Left renal pelvis (tissue), 4 donors: Measurements from ENCODE around the gene STN1. TPM values are rescaled to one million over a fixed set of nuclear protein-coding genes. Genes with fewer than 3 reads are reported as not detected.

Experiments used
- DNase-seq, 4 donors: peaks; one replicate each; pipeline ENCODE4 v3.0.0-alpha.2; 2013; ENCODE audit warnings: low read depth in 4 of 4, low spot score in 3 of 4
- polyA plus RNA-seq, 4 donors: library from polyadenylated mRNA; unstranded; fragments of 120-200 nt; gene quantifications; one replicate each; pipeline ENCODE4 v1.2.1, GENCODE V29; 2013; ENCODE audit not compliant: insufficient read length in 4 of 4

Gene STN1
- polyA plus RNA-seq, 4 donors = 15.1 to 27.3 (median 25.6) TPM

DNA sequence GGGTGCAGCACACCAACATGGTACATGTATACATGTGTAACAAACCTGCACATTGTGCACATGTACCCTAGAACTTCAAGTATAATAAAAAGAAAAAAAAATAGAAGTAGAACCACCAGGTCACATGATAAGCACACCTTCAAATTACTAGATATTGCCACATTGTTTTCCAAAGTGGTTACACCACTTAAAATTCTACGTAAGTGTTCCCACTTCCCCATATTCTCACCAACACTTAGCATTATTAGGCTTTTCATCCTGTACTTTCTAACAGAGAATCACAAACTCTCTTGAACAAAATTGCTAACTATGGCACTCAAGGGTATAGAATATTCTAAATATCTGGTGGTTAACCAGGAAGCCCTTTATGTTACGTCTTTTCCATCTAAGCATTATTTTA is 85.2 kb downstream of the STN1 start:
- no peak for DNase-seq

Other genes starting within 250 kb of the STN1 start
- gene SH3PXD2A, start 62.6 kb downstream of the STN1 start, polyA plus RNA-seq = 100 to 1,000 TPM in 1 of 4 donors, 10 to 100 TPM in 3; 29.1 to 105 (median 31.7) TPM
- 10 to 100 TPM; 45.1 to 73.9 (median 62.5) TPM for gene SLK, start 49.0 kb upstream of the STN1 start, polyA plus RNA-seq
- gene COL17A1, start 167.7 kb upstream of the STN1 start, polyA plus RNA-seq = under 1 TPM; 0.49 to 0.65 (median 0.57) TPM
- 10 to 100 TPM in 3 of 4 donors, 1 to 10 TPM in 1; 8.4 to 11.8 (median 11.2) TPM for gene SFR1, start 204.0 kb upstream of the STN1 start, polyA plus RNA-seq